ENCODE data around the gene PPP1R18.

PPP1R18 gene

DNA sequence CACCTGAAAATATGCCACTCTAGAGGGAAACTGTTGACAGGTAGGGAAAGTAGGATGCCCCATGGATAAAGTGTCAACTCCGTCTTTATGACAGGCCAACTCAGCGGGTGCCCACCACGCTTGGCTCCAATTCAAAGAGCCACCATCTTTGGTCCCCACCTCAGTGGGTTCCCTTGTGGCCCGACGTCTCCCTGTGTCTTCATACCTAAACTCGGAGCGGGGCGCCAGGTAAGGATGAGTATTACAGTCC lies 30.4 kb upstream of the PPP1R18 start:
- peak overlapping the region; percentile 84 for H3K4me3 ChIP-seq (ENCODE audit: low read depth, low read length)
- DNase-seq (ENCODE audit: low read depth) = no peak
- TF ChIP-seq, protein P1, sequence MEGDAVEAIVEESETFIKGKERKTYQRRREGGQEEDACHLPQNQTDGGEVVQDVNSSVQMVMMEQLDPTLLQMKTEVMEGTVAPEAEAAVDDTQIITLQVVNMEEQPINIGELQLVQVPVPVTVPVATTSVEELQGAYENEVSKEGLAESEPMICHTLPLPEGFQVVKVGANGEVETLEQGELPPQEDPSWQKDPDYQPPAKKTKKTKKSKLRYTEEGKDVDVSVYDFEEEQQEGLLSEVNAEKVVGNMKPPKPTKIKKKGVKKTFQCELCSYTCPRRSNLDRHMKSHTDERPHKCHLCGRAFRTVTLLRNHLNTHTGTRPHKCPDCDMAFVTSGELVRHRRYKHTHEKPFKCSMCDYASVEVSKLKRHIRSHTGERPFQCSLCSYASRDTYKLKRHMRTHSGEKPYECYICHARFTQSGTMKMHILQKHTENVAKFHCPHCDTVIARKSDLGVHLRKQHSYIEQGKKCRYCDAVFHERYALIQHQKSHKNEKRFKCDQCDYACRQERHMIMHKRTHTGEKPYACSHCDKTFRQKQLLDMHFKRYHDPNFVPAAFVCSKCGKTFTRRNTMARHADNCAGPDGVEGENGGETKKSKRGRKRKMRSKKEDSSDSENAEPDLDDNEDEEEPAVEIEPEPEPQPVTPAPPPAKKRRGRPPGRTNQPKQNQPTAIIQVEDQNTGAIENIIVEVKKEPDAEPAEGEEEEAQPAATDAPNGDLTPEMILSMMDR (conservative IDR thresholded peaks at IDR 0.05; ENCODE audit: low read depth, low read length) = no peak

DNA sequence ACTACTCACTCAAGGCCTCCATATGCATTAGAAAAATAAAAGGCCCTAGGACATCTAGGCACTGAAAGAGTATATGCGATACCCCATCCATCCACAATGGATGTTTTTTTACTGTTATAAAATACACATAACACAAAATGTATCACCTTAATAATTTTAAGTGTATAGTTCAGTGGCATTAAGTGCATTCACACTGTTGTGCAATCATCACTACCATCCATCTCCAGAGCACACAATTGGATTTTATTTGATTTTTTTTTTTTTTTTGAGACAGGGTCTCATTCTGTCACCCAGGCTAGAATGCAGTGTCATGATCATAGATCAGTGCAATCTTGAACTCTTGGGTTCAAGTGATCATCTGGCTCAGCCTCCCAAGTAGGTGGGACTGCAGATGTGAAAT lies 27.8 kb upstream of the PPP1R18 start:
- TF ChIP-seq, protein P1 (conservative IDR thresholded peaks at IDR 0.05; ENCODE audit: low read depth, low read length) = no peak
- no peak overlapping the region for H3K4me3 ChIP-seq (ENCODE audit: low read depth, low read length)
- DNase-seq (ENCODE audit: low read depth) = no peak

DNA sequence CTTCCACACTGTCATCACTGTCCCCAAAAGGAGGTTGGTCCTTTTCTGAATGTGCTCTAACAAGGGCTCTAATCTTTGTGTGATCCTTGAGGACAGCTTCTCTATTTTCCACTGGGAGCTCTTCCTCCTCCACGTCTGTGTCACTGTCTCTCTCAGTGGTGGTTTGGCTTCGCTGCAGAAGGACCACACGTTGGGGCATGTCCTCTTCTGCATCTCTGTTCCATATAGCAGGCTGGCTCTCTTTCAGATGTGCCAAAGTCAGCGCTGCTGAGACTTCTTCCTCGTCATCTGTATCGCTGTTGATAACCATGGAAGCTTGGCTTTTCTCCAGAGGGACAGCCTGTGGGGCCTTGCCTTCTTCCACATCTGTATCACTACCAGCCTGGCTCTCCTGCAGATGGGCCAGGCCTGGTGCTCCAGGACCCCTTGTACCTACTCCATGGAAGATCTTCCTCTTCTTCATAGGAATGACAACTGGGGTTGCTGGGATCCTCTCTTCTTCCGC lies 26.0 kb upstream of the PPP1R18 start:
- H3K4me3 ChIP-seq (ENCODE audit: low read depth, low read length) = no peak overlapping the region
- DNase-seq (ENCODE audit: low read depth) = no peak
- TF ChIP-seq, protein P1 (conservative IDR thresholded peaks at IDR 0.05; ENCODE audit: low read depth, low read length) = no peak

DNA sequence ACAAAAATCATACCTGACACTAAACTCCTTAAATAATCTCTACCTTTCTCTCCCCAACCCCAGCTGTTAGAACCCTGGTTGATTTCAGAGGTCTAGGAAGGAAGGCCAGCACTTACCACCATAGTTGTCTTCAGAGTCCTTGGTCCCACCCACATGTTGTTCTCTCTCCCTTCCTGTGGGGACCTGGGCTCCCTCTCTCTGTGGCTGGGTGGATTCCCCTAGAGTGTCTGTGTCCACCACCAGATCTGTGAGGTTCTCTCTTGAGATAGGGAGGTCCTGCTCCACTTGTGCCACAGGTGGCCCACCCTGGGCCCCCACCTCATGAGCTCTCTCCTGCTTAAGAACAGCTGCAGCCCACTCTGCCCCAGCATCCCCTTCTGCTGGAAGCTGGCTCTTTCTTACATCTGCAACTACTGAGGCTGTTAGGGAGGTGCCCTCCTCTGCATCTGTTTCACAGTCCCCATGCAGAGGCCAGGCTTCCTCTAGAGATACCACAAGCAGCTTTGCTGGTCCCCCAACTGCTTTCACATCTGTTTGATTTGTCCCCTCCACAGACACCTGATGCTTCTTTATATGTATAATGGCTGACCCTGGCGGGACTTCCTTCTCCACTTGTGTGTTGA lies 25.4 kb upstream of the PPP1R18 start:
- no peak for DNase-seq (ENCODE audit: low read depth)
- TF ChIP-seq, protein P1 (conservative IDR thresholded peaks at IDR 0.05; ENCODE audit: low read depth, low read length) = no peak
- H3K4me3 ChIP-seq (ENCODE audit: low read depth, low read length) = no peak overlapping the region

DNA sequence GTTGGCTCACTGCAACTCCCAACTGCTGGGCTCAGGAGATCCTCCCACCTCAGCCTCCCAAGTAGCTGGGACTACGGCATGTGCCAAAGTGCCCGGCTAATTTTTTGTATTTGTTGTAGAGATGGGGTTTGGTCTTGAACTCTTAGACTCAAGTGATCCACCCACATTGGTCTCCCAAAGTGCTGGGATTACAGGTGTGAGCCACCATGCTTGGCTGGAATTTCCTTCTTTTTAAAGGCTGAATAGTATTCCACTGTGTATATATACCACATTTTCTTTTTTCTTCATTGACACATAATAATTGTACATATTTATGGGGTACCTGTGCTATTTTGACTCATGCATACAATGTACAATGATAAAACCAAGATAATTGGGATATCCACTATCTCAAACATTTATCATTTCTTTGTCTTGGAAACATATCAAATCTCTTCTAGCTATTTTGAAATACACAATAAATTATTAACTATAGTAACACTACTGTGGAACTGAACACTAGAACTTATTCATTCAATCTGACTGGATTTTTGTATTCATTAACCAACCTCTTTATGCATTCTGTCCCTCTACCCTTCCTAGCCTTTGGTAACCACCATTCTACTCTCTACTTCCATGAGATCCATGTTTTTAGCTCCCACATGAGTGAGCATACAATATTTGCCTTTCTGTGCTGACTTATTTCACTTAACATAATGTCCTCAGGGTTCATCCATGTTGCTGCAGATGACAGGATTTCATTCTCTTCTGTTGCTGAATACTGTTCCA lies 22.8 kb upstream of the PPP1R18 start:
- TF ChIP-seq, protein P1 (conservative IDR thresholded peaks at IDR 0.05; ENCODE audit: low read depth, low read length) = no peak
- no peak overlapping the region for H3K4me3 ChIP-seq (ENCODE audit: low read depth, low read length)
- DNase-seq (ENCODE audit: low read depth) = no peak

DNA sequence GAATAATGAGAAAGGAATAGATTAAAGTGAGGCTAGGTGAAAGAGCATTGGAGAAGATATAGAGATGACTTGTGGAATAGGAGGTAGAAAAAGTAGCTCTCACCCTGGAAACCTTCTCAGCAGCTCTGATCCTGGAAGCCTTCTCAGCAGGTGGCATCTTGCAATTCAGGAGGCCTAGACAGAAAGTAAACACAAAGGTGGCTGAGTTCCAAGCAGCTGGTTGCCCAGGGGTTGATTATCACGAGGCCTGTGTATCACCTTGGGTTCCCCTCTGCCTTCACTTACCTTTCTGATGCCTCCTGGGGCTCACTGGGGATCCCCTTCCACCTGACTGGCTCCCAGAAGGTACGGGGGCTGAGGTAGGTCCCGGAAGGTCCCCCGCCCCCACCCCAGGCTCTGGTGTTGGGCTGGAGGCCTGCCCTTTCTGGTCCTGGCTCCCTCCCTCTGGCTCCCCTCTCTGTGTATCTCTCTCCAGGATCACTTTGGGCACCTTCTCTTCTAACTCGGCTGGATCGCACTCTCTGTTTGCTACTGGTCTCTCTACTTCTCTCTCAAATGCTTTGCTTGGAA lies 20.9 kb upstream of the PPP1R18 start:
- DNase-seq (ENCODE audit: low read depth) = peak; percentile 83
- no peak overlapping the region for H3K4me3 ChIP-seq (ENCODE audit: low read depth, low read length)
- TF ChIP-seq, protein P1 (conservative IDR thresholded peaks at IDR 0.05; ENCODE audit: low read depth, low read length) = no peak

Measured in choroid plexus epithelial cell (primary cell).